ENCODE results near the gene MTREX.

DNA sequence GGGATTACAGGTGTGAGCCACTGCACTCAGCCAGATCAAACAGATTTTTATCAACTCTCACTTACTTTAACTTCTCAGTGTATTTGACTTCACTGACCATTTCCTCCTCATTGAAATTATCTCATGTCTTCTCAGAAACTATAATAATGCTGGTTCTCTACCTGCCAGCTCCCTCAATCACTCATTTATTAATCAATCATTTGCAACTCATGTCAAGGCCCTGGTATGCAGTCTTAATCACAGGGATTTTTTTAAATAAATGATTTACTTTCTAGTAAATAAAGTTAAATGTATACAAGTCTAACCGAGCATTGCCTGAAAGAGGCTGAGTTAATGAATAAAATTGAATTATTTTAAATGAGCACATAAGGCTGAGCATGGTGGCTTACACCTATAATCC is 163.7 kb downstream of the MTREX start:
- TF ChIP-seq, protein P1, sequence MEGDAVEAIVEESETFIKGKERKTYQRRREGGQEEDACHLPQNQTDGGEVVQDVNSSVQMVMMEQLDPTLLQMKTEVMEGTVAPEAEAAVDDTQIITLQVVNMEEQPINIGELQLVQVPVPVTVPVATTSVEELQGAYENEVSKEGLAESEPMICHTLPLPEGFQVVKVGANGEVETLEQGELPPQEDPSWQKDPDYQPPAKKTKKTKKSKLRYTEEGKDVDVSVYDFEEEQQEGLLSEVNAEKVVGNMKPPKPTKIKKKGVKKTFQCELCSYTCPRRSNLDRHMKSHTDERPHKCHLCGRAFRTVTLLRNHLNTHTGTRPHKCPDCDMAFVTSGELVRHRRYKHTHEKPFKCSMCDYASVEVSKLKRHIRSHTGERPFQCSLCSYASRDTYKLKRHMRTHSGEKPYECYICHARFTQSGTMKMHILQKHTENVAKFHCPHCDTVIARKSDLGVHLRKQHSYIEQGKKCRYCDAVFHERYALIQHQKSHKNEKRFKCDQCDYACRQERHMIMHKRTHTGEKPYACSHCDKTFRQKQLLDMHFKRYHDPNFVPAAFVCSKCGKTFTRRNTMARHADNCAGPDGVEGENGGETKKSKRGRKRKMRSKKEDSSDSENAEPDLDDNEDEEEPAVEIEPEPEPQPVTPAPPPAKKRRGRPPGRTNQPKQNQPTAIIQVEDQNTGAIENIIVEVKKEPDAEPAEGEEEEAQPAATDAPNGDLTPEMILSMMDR (conservative IDR thresholded peaks at IDR 0.05) = no peak
- no peak for TF ChIP-seq ZFX (IDR thresholded peaks at IDR 0.05)

All from C4-2B (cell line).